ENCODE measurements around the gene C15orf61.

Gene C15orf61

DNA sequence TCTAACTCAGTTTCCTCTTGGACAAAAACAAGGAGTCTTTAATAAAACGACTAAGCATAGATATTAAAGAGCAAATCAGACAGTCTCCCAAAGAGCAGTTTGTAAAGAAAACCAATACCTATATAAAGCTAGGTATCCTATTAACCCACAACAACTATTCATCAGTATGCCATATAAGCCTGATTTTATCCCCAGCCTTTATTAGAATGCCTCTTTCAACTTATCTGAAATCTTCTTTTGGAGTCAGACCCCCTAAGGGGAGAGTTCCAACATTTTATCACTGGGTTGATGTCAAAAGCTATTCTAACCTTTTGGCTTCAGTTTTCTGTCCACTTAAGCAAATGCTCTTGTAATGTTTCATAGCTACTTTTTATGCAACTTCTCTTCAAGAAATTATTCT lies 39.4 kb downstream of the C15orf61 start:
- Histone ChIP-seq H3K36me3 (no peaks in the 10 kb centered on the region), H3K4me3 (ENCODE audit: low read depth, low read length) (no peak overlapping the region), H3K9me3 (ENCODE audit: severe bottlenecking) (peaks cover 4% of the 10 kb centered on the region), H3K27me3 (ENCODE audit: insufficient read depth, low read depth, severe bottlenecking) (no peaks in the 10 kb centered on the region), H3K27ac (no peak overlapping the region)
- no peak for DNase-seq
- TF ChIP-seq, protein P1, sequence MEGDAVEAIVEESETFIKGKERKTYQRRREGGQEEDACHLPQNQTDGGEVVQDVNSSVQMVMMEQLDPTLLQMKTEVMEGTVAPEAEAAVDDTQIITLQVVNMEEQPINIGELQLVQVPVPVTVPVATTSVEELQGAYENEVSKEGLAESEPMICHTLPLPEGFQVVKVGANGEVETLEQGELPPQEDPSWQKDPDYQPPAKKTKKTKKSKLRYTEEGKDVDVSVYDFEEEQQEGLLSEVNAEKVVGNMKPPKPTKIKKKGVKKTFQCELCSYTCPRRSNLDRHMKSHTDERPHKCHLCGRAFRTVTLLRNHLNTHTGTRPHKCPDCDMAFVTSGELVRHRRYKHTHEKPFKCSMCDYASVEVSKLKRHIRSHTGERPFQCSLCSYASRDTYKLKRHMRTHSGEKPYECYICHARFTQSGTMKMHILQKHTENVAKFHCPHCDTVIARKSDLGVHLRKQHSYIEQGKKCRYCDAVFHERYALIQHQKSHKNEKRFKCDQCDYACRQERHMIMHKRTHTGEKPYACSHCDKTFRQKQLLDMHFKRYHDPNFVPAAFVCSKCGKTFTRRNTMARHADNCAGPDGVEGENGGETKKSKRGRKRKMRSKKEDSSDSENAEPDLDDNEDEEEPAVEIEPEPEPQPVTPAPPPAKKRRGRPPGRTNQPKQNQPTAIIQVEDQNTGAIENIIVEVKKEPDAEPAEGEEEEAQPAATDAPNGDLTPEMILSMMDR (IDR thresholded peaks at IDR 0.05; ENCODE audit: low read depth, low read length), result no peak

DNA sequence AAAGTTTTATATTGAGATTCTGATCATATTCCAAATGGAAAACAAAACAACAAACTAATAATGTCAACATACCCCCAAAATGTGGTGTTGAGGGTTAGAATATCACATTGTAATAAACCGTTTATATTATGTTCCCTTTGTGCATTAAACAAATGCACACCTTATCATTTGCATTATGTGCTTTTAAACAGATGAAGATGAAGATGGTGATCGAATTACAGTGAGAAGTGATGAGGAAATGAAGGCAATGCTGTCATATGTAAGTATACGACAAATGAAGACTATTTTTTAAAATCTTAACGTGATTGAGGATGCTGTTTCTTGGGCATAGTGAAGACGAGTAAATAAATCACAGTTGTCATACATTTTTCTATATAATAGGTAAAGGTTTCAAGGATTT lies 42.2 kb downstream of the C15orf61 start:
- Histone ChIP-seq H3K4me3 (ENCODE audit: low read depth, low read length) (no peak overlapping the region), H3K9me3 (ENCODE audit: severe bottlenecking) (peaks cover 2% of the 10 kb centered on the region), H3K27ac (no peak overlapping the region), H3K36me3 (no peaks in the 10 kb centered on the region), H3K27me3 (ENCODE audit: insufficient read depth, low read depth, severe bottlenecking) (no peaks in the 10 kb centered on the region)
- no peak for DNase-seq
- TF ChIP-seq, protein P1 (IDR thresholded peaks at IDR 0.05; ENCODE audit: low read depth, low read length), result no peak

DNA sequence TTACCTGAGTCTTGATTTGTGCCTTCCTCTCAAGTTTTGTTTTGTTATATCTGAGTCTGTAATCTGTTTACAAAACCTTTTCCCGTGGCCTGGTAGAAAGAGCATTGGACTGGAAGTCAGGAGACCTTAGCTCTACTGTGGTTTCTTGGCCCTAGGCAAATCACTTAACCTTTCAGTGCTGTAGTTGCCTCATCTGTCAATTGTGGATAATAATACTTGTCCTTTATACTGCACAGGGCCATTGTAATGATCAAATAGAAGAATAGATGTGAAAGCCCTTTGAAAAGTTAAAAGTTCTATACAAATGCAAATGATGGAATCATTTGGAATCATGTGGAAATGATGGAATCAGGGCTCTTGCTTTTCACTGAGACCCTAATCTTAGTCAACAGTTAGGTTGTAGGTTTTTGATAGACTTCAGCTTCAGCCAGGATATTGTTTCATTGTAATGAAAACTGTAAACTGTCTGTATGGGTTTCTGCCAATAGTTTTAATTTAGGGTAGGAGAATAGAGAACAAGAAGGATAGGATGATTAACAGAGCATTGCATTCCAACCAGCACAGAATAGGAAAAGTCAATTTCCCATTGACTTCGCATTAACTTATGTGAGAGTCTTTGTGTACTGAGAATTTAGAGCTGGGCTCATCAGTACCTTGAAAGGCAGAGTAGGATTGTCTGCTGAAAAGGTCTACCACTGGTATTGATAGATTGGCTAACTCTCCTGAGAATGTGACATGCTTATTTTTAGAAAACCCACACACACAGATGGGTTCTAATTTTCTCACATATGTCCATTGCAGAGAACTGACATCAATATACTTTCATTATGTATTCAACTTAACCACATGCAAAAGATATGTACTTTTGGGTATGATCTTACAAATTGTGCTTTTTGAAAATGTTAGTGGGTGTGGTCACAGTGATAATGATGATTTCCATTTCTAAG lies 43.4 kb downstream of the C15orf61 start:
- no peaks in the 10 kb centered on the region for H3K9me3 ChIP-seq (ENCODE audit: severe bottlenecking)
- H3K36me3 ChIP-seq, result no peaks in the 10 kb centered on the region
- no peak for DNase-seq
- H3K27me3 ChIP-seq (ENCODE audit: insufficient read depth, low read depth, severe bottlenecking), result no peaks in the 10 kb centered on the region
- no peak overlapping the region for H3K27ac ChIP-seq
- TF ChIP-seq, protein P1 (IDR thresholded peaks at IDR 0.05; ENCODE audit: low read depth, low read length), result no peak
- no peak overlapping the region for H3K4me3 ChIP-seq (ENCODE audit: low read depth, low read length)

DNA sequence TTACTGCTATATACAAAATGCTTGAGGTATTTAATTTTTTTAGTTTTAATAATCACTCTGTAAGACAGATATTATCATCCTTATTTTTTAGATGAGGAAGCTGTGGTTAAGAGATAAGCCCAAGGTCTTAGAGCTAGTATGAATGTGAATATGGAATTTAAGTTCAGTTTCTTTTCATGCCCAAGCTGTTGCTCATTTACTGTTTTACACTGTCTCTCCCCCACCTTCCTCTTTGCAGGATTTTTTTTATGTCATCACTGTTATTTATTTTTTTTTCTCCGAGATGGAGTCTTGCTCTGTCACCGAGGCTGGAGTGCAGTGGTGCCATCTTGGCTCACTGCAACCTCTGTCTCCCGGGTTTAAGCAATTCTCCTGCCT lies 44.0 kb downstream of the C15orf61 start:
- Histone ChIP-seq H3K27me3 (ENCODE audit: insufficient read depth, low read depth, severe bottlenecking) (no peaks in the 10 kb centered on the region), H3K4me3 (ENCODE audit: low read depth, low read length) (no peak overlapping the region), H3K9me3 (ENCODE audit: severe bottlenecking) (no peaks in the 10 kb centered on the region), H3K36me3 (no peaks in the 10 kb centered on the region), H3K27ac (no peak overlapping the region)
- DNase-seq, result no peak
- TF ChIP-seq, protein P1 (IDR thresholded peaks at IDR 0.05; ENCODE audit: low read depth, low read length), result no peak

DNA sequence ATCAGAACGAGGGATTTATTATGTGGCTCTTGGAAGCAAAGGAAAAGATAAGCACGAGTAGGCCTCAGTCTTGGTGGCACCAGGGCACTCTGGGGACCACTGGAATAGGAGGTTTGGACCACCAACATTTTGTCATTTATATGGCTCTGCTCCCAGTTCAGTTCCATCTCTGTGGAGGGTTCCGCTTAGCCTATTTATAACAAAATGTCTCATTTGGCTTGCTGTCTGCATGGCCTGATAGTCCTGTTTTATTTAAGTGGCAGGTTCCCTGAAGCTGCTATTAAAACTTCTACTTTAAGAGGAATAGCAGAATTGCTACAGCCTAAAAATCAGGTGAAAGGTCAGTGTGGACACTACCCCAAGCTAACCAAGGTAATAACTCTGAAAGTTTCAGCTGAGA lies 48.7 kb downstream of the C15orf61 start:
- H3K9me3 ChIP-seq (ENCODE audit: severe bottlenecking), result no peaks in the 10 kb centered on the region
- H3K36me3 ChIP-seq, result no peaks in the 10 kb centered on the region
- TF ChIP-seq, protein P1 (IDR thresholded peaks at IDR 0.05; ENCODE audit: low read depth, low read length), result no peak
- no peak overlapping the region for H3K27ac ChIP-seq
- H3K27me3 ChIP-seq (ENCODE audit: insufficient read depth, low read depth, severe bottlenecking), result no peaks in the 10 kb centered on the region
- no peak for DNase-seq
- H3K4me3 ChIP-seq (ENCODE audit: low read depth, low read length), result no peak overlapping the region

All from WERI-Rb-1 (cell line).